HG02678 (cell line): ENCODE results near the gene ZNF792.
A peak's percentile ranks its signal among the peaks of the same experiment; 100 is the strongest.
"Not testable (repeated sequence)": the region's sequence is repeated elsewhere in the genome, so short reads cannot be mapped to it uniquely, and the experiment has no call there.

Experiments used
- ATAC-seq: cut with Tn5 transposase; IDR thresholded peaks from one replicate; pipeline ENCODE4 v1.9.1; 2021; ENCODE audit warnings: mild to moderate bottlenecking, moderate library complexity; ENCODE audit not compliant: unreplicated experiment

ZNF792 gene

GRCh38 chr19:34963573-34964406 lies at the start of gene ZNF792:
Gene ZNF792 (minus strand): TSS chr19:34964229. CDS start chr19:34963662, 567 bp downstream.
- ATAC-seq, result peak; percentile 78

GRCh38 chr19:35013041-35013819 lies 49.2 kb upstream of the ZNF792 start:
- peak; percentile 56 for ATAC-seq

- no peak for ATAC-seq
Observed at GRCh38 chr19:35011737-35012682, 48.0 kb upstream of the ZNF792 start.

GRCh38 chr19:35011091-35011689 lies 47.2 kb upstream of the ZNF792 start:
- ATAC-seq, result no peak

- no peak for ATAC-seq
Observed at GRCh38 chr19:35009424-35010415, 45.7 kb upstream of the ZNF792 start.

- no peak for ATAC-seq
Observed at GRCh38 chr19:35008891-35009341, 44.9 kb upstream of the ZNF792 start.

- ATAC-seq, result not testable (repeated sequence)
Observed at GRCh38 chr19:35007427-35007826, 43.4 kb upstream of the ZNF792 start.

- no peak for ATAC-seq
Observed at GRCh38 chr19:35006999-35007365, 43.0 kb upstream of the ZNF792 start.

GRCh38 chr19:35006342-35006998 lies 42.4 kb upstream of the ZNF792 start:
- no peak for ATAC-seq

GRCh38 chr19:35006007-35006341 lies 41.9 kb upstream of the ZNF792 start:
- ATAC-seq, result not testable (repeated sequence)

- no peak for ATAC-seq
Observed at GRCh38 chr19:35005256-35005977, 41.4 kb upstream of the ZNF792 start.

- no peak for ATAC-seq
Observed at GRCh38 chr19:35004517-35005255, 40.7 kb upstream of the ZNF792 start.

GRCh38 chr19:35002037-35002535 lies 38.1 kb upstream of the ZNF792 start:
- no peak for ATAC-seq

GRCh38 chr19:35000647-35001501 lies 36.8 kb upstream of the ZNF792 start:
- no peak for ATAC-seq

GRCh38 chr19:35000338-35000646 lies 36.3 kb upstream of the ZNF792 start:
- no peak for ATAC-seq

GRCh38 chr19:34999498-35000337 lies 35.7 kb upstream of the ZNF792 start, which contains the start of gene GRAMD1A:
Gene GRAMD1A (plus strand): TSS chr19:35000323. CDS start chr19:35000479, 156 bp downstream.
- ATAC-seq, result peak; percentile 54
